H1 (cell line): ENCODE measurements around the gene EXD2. TPM values are rescaled to one million over a fixed set of nuclear protein-coding genes. Genes with fewer than 3 reads are reported as not detected.

Experiments used
- RBBP5 ChIP-seq: IDR thresholded peaks from 2 replicates; pipeline ENCODE4 v1.7.1; 2012; ENCODE audit warnings: low read depth, mild to moderate bottlenecking, inconsistent platforms, low read length, moderate library complexity, borderline replicate concordance
- RNF2 ChIP-seq: fragments of 200-900, 300-1000 bp; sonication (generic); IDR thresholded peaks from 2 replicates; pipeline ENCODE4 v1.7.1; 2016; ENCODE audit warnings: borderline replicate concordance, low read depth, mild to moderate bottlenecking, antibody characterized with exemption, low read length; ENCODE audit not compliant: poor library complexity, severe bottlenecking; ENCODE audit errors: missing control alignments
- polyA plus RNA-seq, 7 experiments: library from polyadenylated mRNA; depleted of rRNA in 3 of 7; stranded (reverse) in 5 of 7; unstranded in 2 of 7; fragments of >200 nt in 5 of 7; fragments of 200-250 nt in 2 of 7; gene quantifications; 1 replicate in 5 of 7; 2 replicates in 1 of 7; 4 replicates in 1 of 7; pipeline versions ENCODE4 v1.2.1 to v1.2.3, GENCODE V29; 2011 to 2013; ENCODE audit warnings: missing spikeins in 2 of 7, mixed read lengths in 2 of 7
- total RNA-seq: library from RNA; stranded (reverse); fragmentation: NEBNext Ultra II Directional; extraction: Animal tissue kit (Norgen Biotek cat#: 25700); gene quantifications from 2 replicates; pipeline ENCODE4 v1.2.1, GENCODE V29; 2021
- TF ChIP-seq, protein P1 (sequence below): IDR thresholded peaks from 2 replicates; pipeline ENCODE4 v1.6.1; 2012; ENCODE audit warnings: inconsistent platforms

The EXD2 gene
- total and polyA plus RNA-seq, 2 of the 8 experiments (the other 6 are each of a cell fraction or from before 2014, with no cell fraction given), result 11.9 to 25.9 TPM

DNA sequence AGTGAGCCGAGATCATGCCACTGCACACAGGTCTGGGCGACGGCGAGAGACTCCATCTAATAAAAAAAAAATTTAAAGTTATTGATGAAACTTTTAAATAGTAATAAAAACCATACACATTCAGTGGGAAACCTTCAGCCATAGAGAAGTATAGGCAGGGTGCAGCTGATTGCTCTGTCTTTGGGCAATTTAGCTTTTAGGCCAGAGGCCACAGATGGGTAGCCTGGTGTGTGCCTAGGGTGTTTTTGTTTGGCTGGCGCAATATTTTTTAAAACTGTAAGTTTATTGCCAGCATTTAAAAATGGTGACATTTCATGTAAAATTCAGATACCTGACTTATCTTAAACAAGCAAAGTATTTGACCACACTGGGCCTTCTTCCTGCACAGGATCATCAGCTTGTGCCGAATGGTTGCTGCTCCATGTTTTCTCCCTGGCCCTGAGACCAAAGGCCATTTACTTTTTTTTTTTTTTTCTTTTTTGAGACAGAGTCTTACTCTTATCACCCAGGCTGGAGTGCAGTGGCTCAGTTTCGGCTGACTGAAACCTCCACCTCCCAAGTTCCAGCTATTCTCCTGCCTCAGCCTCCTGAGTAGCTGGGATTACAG lies 16.2 kb downstream of the EXD2 start (continued):
- TF ChIP-seq, protein P1, sequence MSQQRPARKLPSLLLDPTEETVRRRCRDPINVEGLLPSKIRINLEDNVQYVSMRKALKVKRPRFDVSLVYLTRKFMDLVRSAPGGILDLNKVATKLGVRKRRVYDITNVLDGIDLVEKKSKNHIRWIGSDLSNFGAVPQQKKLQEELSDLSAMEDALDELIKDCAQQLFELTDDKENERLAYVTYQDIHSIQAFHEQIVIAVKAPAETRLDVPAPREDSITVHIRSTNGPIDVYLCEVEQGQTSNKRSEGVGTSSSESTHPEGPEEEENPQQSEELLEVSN, result no peak
- no peak for TF ChIP-seq RBBP5
- TF ChIP-seq RNF2, result no peak
